Transverse colon (tissue), 4 donors: Measurements from ENCODE around the gene RFWD3. TPM values are rescaled to one million over a fixed set of nuclear protein-coding genes. Genes with fewer than 3 reads are reported as not detected.

Experiments used
- DNase-seq: peaks from one replicate; pipeline ENCODE4 v3.0.0-alpha.2; 2019
- H3K27ac ChIP-seq, 4 donors: fragments of 200-600 bp; sonication (generic); 2 replicates each; pipeline ENCODE4 v1.5.1; 2016 to 2018; ENCODE audit warnings: inconsistent platforms in 4 of 4
- H3K27me3 ChIP-seq: fragments of 200-600 bp; sonication (generic); 2 replicates; pipeline ENCODE4 v1.5.1; 2017; ENCODE audit warnings: inconsistent platforms
- H3K36me3 ChIP-seq, 4 donors: fragments of 200-600 bp; sonication (generic); 2 replicates each; pipeline ENCODE4 v1.5.1; 2017 to 2019; ENCODE audit warnings: inconsistent platforms in 4 of 4
- H3K4me1 ChIP-seq, 4 donors: fragments of 200-600 bp; sonication (generic); 2 replicates each; pipeline ENCODE4 v1.5.1; 2017 to 2020; ENCODE audit warnings: inconsistent platforms in 4 of 4
- H3K4me3 ChIP-seq, 4 donors: fragments of 200-600 bp; sonication (generic); 1 replicate in 1 of 4; 2 replicates in 3 of 4; pipeline versions ENCODE4 v1.5.1 to v1.6.1; 2017 to 2019; ENCODE audit warnings: inconsistent platforms in 4 of 4
- H3K9me3 ChIP-seq, 2 donors: fragments of 200-600 bp; sonication (generic); 2 replicates each; pipeline ENCODE4 v1.5.1; 2017 to 2019; ENCODE audit warnings: inconsistent platforms in 2 of 2
- CTCF ChIP-seq, 5 experiments: fragments of 200-600 bp in 3 of 5; fragments of 450-650 bp in 2 of 5; sonication (generic) in 3 of 5; IDR thresholded peaks; 1 replicate in 2 of 5; 2 replicates in 3 of 5; pipeline ENCODE4 v1.5.1; 2016 to 2017; ENCODE audit warnings: antibody characterized with exemption in 5 of 5, inconsistent platforms in 3 of 5, mild to moderate bottlenecking in 2 of 5, moderate library complexity in 1 of 5
- EP300 ChIP-seq: sonication (generic); formaldehyde crosslinking; IDR thresholded peaks from one replicate; pipeline ENCODE4 v1.6.1; 2017; ENCODE audit warnings: antibody characterized with exemption, low read depth
- POLR2A ChIP-seq: fragments of 450-650 bp; IDR thresholded peaks from one replicate; pipeline ENCODE4 v1.6.1; 2016; ENCODE audit warnings: antibody characterized with exemption, mild to moderate bottlenecking, moderate library complexity
- POLR2AphosphoS5 ChIP-seq, 3 donors: sonication (generic); formaldehyde crosslinking; IDR thresholded peaks; one replicate each; pipeline ENCODE4 v1.6.1; 2016; ENCODE audit warnings: antibody characterized with exemption in 3 of 3
- WGBS, 2 donors: methylation state at CpG; one replicate each; pipeline ENCODE4 v1.1.5; 2018; ENCODE audit warnings: low coverage in 1 of 2; 5-methylcytosine and 5-hydroxymethylcytosine counted together
- in situ Hi-C, 4 donors: fragments of 200-750 bp; cut with MboI; loops; one replicate each; pipeline versions ENCODE4 v1.15.0 to v1.15.1; 2017; ENCODE audit warnings: low sequenced_read_pairs in 3 of 4, low pct_ligation_motif_present in 1 of 4, low pct_unique_long_range_greater_than_20kb in 1 of 4
- intact Hi-C: fragments of 100-400 bp; cut with DNase I; formaldehyde crosslinking; loops from one replicate; pipeline ENCODE4 v1.15.1; 2023; ENCODE audit warnings: low total_unique reads
- total RNA-seq, 4 donors: library from RNA; depleted of rRNA; stranded (reverse); fragments of >200 nt; gene quantifications; one replicate each; pipeline ENCODE4 v1.1.0, GENCODE V29; 2016

The RFWD3 gene
- total RNA-seq, 4 donors from 2014 or later, result 2.8 to 23.9 (median 19.2) TPM

GRCh38 chr16:74661064-74661463, 5.6 kb downstream of the RFWD3 start:
- peaks cover 4 to 14% (median 8%) of the 10 kb centered on the region in 4 donors for H3K4me1 ChIP-seq
- no peaks in the 10 kb centered on the region for H3K27me3 ChIP-seq
- DNase-seq, result no peak
- TF ChIP-seq CTCF (IDR thresholded peaks at IDR 0.05) (no peak), EP300 (no peak), POLR2A (no peak), POLR2AphosphoS5 (IDR thresholded peaks at IDR 0.05) (no peak)
- WGBS, 2 donors, result 67 to 90% methylated on average over 1 to 5 of the region's 5 CpGs
- H3K36me3 ChIP-seq, result peaks cover 0 to 24% (median 8%) of the 10 kb centered on the region in 4 donors
- H3K9me3 ChIP-seq, result no peaks in the 10 kb centered on the region
- intact Hi-C loops, result no loop called here
- no peak overlapping the region for H3K27ac ChIP-seq
- in situ Hi-C loops, result no loop called here
- H3K4me3 ChIP-seq, result no peak overlapping the region

GRCh38 chr16:74660383-74660782, 6.3 kb downstream of the RFWD3 start:
- no peaks in the 10 kb centered on the region for H3K9me3 ChIP-seq
- H3K36me3 ChIP-seq, result peaks cover 0 to 24% (median 8%) of the 10 kb centered on the region in 4 donors
- H3K27ac ChIP-seq, result no peak overlapping the region
- peaks cover 0 to 7% (median 3%) of the 10 kb centered on the region in 4 donors for H3K4me1 ChIP-seq
- intact Hi-C loops (no loop called here), in situ Hi-C loops (no loop called here)
- TF ChIP-seq POLR2A (no peak), CTCF (IDR thresholded peaks at IDR 0.05) (no peak)
- DNase-seq, result no peak
- H3K27me3 ChIP-seq, result no peaks in the 10 kb centered on the region
- no peak overlapping the region for H3K4me3 ChIP-seq
- 86 to 90% methylated on average over 4 of the region's 4 CpGs for WGBS, 2 donors

GRCh38 chr16:74659041-74659440, 7.6 kb downstream of the RFWD3 start:
- in situ Hi-C loops (no loop called here), intact Hi-C loops (no loop called here)
- no peaks in the 10 kb centered on the region for H3K27me3 ChIP-seq
- H3K36me3 ChIP-seq, result peaks cover 0 to 19% (median 4%) of the 10 kb centered on the region in 4 donors
- H3K4me3 ChIP-seq, result no peak overlapping the region
- H3K9me3 ChIP-seq, result no peaks in the 10 kb centered on the region
- no peak for DNase-seq
- no peak for TF ChIP-seq EP300
- 84 to 100% methylated on average over 1 to 2 of the region's 2 CpGs for WGBS, 2 donors
- peaks cover 0 to 8% (median 2%) of the 10 kb centered on the region in 4 donors for H3K4me1 ChIP-seq
- H3K27ac ChIP-seq, result no peak overlapping the region

- Histone ChIP-seq H3K4me3 (no peak overlapping the region), H3K4me1 (peaks cover 0 to 9% (median 2%) of the 10 kb centered on the region in 4 donors), H3K36me3 (peaks cover 0 to 16% (median 5%) of the 10 kb centered on the region in 4 donors), H3K27me3 (no peaks in the 10 kb centered on the region), H3K27ac (no peak overlapping the region), H3K9me3 (no peaks in the 10 kb centered on the region)
- 72 to 75% methylated on average over 3 to 5 of the region's 5 CpGs for WGBS, 2 donors
- DNase-seq, result no peak
- in situ Hi-C loops (no loop called here), intact Hi-C loops (no loop called here)
- TF ChIP-seq POLR2A, result no peak
- no peak for TF ChIP-seq POLR2AphosphoS5 (IDR thresholded peaks at IDR 0.05)
- TF ChIP-seq EP300, result no peak
- TF ChIP-seq CTCF (IDR thresholded peaks at IDR 0.05), result no peak
Observed at GRCh38 chr16:74657870-74658642, 8.6 kb downstream of the RFWD3 start.
